Stimulated activated CD8-positive, alpha-beta memory T cell treated with anti-CD3 and anti-CD28 coated beads, Interleukin-2, amount 100 ng/mL, for 1 hour (primary cell): ENCODE results near the gene CLN5.
"Not testable (repeated sequence)": the region's sequence is repeated elsewhere in the genome, so short reads cannot be mapped to it uniquely, and the experiment has no call there.

Experiments used
- DNase-seq, 2 donors: peaks; one replicate each; pipeline ENCODE4 v3.0.0-alpha.2; 2020; ENCODE audit warnings: low read depth in 2 of 2

The CLN5 gene

GRCh38 chr13:76991796-76992547 lies at the start of gene CLN5:
Gene CLN5 (plus strand): TSS chr13:76992081. CDS start chr13:76992099, 18 bp downstream.
- DNase-seq: peak; percentile 88 to 93

- no peak for DNase-seq
Observed at GRCh38 chr13:76942363-76942762, 49.5 kb upstream of the CLN5 start.

DNA sequence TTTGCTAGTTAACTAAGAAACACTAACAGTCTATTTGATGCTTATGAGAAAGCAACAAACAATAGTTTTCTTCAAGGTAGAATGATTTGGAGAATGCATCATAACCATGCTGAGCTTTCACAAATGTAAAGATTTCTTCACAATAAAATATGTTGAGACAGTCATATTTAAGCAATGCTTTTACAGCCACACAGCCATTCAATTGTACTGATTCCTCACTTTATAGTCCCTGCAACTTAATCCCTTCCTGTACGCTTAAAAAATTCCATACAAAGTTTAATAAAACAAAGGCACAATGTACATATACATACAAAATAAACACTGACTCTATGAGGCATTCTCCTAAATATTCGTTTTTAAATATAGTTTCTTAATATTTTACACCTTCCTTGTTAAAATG lies 48.2 kb upstream of the CLN5 start:
- no peak for DNase-seq

DNA sequence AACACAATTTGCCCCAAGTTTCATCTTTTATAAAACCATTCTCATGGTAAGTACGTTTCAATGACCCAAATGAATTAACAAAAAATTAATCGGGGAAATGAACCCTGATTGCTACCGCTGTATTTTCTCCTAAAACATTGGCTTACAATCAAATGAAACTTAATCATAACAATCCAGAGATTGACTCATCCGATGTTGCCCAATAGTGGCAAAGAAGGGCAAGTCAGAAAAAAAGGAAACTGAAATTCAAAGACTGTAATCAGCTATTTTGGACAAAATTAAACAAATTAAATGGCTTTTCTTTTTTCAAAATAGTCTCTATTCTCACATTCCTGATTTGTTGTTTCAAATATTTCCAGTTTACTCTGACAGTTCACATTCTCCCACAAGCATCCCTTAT lies 47.4 kb upstream of the CLN5 start:
- no peak for DNase-seq

- DNase-seq: no peak
Observed at GRCh38 chr13:76948149-76948548, 43.7 kb upstream of the CLN5 start, which contains the start of gene ACOD1. Gene ACOD1 (plus strand): TSS chr13:76948511. CDS start chr13:76948559, 48 bp downstream.

DNA sequence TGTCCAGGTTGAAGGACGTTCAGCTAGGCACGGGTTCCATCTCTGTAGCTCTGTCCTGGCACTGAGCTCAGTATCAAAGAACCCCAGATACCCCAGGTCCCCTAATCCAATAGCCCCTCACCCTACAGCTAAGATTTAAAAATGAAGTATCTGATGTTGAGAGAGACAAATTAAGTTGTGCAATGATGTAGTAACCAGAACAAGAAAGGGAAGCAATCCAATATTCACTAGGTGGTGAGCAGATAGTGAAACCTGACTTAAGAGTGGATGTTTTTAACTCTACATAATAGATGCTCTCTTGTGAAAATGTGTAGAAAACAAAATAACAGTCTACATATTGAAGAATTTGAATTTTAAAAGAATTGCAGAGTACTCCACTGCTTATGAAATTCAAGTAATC lies 41.8 kb upstream of the CLN5 start:
- no peak for DNase-seq

DNA sequence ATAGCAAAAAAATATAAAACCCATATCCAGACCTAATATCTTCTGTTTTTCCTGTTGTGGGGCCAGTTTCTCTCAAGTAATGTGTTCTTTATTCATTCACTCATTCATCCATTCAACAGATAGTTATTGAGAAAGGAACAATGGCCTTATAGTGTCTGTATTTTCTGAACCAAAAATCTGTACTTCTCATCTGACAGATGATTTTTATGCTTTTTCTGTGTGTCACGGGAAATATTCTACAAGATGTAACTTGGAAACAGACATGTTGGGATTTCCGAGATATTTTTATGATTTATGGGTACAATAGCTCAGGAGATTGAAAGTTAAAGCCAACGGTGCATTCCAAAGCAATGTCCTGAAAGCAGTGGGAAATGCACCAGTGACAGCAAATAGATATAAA lies 37.9 kb upstream of the CLN5 start:
- DNase-seq: no peak

DNA sequence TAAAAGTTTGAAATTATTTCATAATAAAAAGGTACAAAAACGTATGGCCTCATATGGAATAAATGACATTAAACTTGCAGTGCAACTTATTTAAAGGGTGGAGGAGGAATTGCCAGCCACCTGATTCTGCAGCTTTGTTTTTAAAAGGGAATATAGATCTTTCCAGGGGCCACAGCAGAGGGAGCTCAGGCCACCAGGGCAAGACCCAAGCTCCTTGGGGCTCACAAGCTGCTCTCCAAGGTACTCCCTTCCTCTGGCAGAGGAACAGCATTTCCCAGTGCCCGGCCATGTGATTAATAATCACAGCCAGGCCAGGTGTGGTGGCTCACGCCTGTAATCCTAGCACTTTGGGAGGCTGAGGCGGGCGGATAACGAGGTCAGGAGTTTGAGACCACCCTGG lies 37.3 kb upstream of the CLN5 start:
- DNase-seq: no peak

GRCh38 chr13:76955193-76955592 lies 36.7 kb upstream of the CLN5 start:
- DNase-seq: no peak

DNA sequence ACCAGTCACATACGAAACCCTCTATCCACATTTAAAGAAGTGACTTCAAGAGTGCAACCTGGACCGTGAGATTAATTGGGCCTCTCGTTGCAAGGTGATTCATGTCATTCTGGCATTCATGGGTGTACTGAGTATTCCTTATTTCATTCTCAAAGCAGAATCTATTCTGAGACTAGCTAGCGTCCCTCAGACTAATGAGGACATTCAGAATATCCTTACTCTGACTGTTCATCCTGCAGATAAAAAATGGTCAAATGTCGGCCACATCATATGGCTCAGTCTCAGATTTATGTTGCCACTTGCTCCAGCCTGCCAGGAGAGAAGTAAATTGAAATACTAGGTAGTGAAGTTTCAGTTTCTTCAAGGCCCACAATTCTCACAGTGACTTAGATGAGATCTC lies 36.2 kb upstream of the CLN5 start:
- no peak for DNase-seq

DNA sequence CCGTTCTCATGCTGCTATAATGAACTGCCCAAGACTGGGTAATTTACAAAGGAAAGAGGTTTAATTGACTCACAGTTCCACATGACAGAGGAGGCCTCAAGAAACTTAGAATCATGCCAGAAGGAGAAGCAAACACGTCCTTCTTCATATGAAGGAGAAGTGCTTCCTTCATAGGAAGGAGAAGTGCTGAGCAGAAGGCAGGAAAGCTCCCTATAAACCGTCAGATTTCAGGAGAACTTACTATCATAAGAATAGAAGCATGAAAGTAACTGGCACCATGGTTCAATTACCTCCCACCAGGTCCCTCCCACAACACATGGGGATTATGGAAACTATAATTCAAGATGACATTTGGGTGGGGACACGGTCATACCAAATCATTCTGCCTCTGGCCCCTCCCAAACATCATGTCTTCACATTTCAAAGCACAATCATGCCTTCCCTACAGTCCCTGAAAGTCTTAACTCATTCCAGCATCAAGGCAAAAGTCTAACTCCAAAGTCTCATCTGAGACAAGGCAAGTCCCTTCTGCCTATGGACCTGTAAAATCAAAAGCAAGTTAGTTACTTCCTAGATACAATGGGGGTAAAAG lies 32.9 kb upstream of the CLN5 start:
- DNase-seq: no peak

GRCh38 chr13:76959734-76960133 lies 32.1 kb upstream of the CLN5 start:
- not testable (repeated sequence) for DNase-seq

- DNase-seq: no peak
Observed at GRCh38 chr13:76965759-76966421, 26.0 kb upstream of the CLN5 start.

DNA sequence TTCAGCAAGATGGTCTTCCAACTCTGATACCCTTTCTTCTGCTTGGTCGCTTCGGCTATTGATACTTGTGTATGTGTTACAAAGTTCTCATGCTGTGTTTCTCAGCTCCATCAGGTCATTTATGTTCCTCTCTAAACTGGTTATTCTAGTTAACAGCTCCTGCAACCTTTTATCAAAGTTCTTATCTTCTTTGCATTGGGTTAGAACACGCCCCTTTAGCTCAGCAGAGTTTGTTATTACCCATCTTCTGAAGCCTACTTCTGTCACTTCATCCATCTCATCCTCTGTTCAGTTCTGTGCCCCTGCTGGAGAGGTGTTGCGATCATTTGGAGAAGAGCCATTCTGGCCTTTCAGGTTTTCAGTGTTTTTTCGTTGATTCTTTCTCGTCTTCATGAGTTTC lies 24.9 kb upstream of the CLN5 start:
- DNase-seq: no peak

DNA sequence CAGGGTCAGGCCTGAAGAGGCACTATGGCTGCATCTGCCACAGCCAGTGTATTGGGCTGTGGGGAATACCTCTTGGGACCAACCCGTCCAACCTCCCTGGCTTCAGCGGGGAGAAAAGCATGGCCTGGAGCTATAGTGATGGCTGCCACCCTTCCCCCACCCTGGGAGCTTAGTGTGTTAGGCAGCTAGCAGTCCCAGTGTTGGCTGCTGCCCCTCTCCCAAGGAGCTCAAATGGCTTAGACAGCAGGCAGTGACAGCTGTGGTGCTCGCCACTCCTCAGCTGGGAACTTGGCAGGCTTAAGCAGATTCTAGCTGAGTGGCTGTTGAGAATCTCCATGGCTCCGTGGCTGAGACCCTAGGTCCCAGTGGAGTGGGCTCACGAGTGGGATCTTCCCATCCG lies 23.8 kb upstream of the CLN5 start:
- no peak for DNase-seq

DNA sequence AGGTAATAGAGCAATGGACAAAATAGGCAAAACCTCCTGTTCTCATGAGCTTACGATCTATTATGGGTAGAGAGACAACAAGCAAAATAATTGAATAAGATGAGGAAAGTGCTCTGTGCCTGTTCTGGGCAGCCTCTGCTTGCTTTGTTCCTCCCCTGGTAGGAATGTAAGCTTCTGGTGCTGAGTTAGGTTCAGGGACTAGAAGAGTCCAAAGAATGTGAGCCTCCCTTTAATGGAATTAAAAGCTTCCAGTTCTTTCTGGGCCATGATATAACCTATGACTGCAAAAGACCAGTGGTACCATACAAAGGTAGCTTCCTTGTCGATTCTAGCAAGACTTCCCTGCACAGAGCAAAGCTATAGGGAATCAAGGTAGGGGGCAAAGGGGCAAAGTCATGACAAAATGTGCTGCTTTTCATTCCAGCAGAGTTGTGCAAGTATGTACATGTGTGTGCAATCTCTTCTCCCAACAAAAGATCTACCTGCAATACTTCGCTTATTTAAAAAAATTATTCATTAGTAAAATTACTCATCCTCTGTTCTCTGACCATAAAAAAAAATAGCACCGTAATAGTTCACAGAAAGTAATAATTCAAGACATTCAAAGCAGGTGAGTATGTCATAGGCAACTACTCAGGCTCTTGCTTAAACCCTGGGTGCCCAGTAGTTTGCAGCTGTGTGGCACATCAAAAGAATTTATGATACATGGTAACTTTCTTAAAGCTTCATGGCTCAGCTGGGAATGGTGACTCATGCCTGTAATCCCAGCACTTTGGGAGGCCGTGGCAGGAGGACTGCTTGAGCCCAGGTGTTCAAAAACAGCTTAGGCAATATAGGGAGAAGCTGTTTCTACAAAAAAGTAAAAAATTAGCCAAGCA lies 22.2 kb upstream of the CLN5 start:
- DNase-seq: no peak

DNA sequence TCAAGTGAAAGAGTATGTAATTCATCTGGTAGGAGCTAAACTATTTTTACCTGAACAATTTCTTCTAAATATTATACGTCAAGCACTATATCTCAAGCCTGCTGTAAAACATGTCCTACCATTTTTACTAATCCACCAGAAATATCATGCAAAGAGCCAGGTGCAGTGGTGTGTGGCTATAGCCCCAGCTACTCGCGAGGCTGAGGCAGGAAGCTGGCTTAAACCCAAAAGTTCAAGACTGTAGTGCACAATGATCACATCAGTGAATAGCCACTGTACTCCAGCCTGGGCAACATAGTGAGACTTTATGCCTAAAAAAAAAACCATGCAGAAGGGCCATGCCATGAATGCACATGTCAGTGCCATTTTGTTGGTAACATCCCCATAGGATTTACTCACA lies 20.7 kb upstream of the CLN5 start:
- no peak for DNase-seq

DNA sequence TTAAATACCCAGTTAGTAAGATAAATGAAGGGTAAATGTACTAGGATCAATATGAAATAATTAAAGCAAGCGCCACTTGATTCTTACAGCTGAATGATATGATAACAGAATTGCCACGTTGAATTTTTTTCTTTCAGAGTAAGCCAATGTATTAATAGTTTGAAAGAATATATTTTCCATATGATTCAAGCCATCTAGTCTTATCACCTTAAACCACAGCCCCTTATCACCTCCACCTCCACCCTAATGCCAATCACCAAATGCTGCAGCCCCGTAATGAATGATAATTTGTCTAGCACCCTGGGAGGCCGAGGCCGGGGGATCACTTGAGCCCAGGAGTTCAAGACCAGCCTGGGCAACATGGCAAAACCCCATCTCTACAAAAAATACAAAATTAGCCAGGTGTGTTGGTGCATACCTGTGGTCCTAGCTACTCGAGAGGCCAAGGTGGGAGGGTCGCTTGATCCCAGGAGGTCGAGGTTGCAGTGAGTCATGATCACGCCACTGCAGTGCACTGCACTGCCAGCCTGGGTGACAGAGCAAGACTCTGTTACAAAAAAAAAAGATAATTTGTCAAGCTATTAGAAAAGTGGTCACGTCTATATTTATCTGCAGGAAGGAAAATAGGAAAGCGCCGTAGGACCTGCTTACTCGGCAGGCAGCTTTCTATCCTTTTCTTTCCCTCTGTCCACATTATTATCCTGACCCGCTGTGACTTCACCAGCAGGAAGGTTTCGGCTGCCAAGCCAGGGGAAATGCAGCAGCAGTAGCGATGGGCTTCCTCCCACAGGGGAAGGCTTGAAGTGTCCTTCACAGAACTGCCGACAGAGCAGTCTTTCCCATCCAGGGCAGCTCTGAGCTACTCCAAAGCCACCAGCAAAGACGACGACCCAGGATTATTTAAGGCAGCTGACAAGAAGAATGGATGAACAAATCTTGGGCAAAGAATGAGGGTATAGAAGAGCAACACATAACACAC lies 19.7 kb upstream of the CLN5 start:
- DNase-seq: no peak

DNA sequence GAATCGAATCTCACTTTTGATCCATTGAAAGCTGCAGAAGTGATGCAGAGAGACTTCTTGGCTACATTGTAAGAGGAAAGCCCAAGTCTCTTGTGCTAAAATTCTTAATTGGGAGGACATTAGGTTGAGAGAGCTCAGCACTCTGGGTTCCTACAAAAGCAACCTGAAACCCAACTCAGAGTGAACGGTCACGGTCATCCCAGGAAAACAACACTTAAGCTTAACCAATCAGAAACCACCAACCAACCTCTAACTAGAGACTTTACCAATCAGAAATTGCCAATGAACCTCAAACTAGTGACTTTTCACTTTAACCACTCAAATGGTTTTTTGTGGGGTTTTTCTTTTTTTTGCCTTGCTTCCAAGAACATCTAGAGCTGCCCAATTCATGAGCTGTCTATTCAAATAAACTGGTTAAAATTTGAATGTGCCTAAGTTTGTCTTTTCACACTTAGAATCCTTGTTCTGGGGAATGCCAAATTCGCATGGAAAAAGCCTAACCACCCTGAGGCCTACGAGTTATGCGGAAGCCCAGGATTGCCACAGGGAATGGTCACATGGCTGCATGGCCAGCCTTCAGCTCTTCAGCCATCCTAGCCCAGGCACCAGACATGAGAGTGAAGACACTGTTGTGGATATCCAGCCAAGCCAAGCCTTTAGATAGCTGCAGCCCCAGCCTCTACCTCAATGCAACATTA lies 17.8 kb upstream of the CLN5 start:
- DNase-seq: no peak

- DNase-seq: no peak
Observed at GRCh38 chr13:76974618-76974975, 17.3 kb upstream of the CLN5 start.
